Liver (tissue), 9 donors: ENCODE measurements around the gene NT5C2. TPM values are rescaled to one million over a fixed set of nuclear protein-coding genes. Genes with fewer than 3 reads are reported as not detected.

Experiments used
- DNase-seq: peaks from one replicate; pipeline ENCODE4 v3.0.0-alpha.2; 2017; ENCODE audit warnings: low spot score
- H3K27ac ChIP-seq, 2 donors: one replicate each; pipeline ENCODE4 v1.7.0; 2013; ENCODE audit warnings: inconsistent platforms in 2 of 2, low read length in 2 of 2, control low read depth in 1 of 2, low read depth in 1 of 2, mild to moderate bottlenecking in 1 of 2
- H3K27me3 ChIP-seq, 4 donors: one replicate each; pipeline versions ENCODE4 v1.6.1 to v1.7.0; 2013; ENCODE audit warnings: low read length in 3 of 4, inconsistent platforms in 1 of 4, mild to moderate bottlenecking in 1 of 4, moderate library complexity in 1 of 4; ENCODE audit not compliant: control insufficient read depth in 4 of 4, insufficient read depth in 4 of 4
- H3K36me3 ChIP-seq, 4 donors: one replicate each; pipeline versions ENCODE4 v1.6.1 to v1.7.0; 2013; ENCODE audit warnings: low read length in 3 of 4, mild to moderate bottlenecking in 3 of 4, low read depth in 1 of 4, moderate library complexity in 1 of 4; ENCODE audit not compliant: control insufficient read depth in 4 of 4, insufficient read depth in 3 of 4
- H3K4me1 ChIP-seq, 4 donors: one replicate each; pipeline versions ENCODE4 v1.6.1 to v1.7.0; 2013; ENCODE audit warnings: low read length in 3 of 4, mild to moderate bottlenecking in 3 of 4, moderate library complexity in 1 of 4; ENCODE audit not compliant: control insufficient read depth in 4 of 4, insufficient read depth in 4 of 4
- H3K4me3 ChIP-seq, 3 donors: one replicate each; pipeline versions ENCODE4 v1.6.1 to v1.7.0; 2013; ENCODE audit warnings: low read length in 3 of 3, control low read depth in 1 of 3, low read depth in 1 of 3, mild to moderate bottlenecking in 1 of 3
- H3K9ac ChIP-seq, 2 donors: one replicate each; pipeline ENCODE4 v1.7.0; 2013; ENCODE audit warnings: low read length in 2 of 2, mild to moderate bottlenecking in 2 of 2, moderate library complexity in 2 of 2, control low read depth in 1 of 2, low read depth in 1 of 2
- H3K9me3 ChIP-seq, 4 donors: one replicate each; pipeline versions ENCODE4 v1.6.1 to v1.7.0; 2013; ENCODE audit warnings: low read length in 3 of 4; ENCODE audit not compliant: control insufficient read depth in 4 of 4
- CTCF ChIP-seq: fragments of 150-350 bp; IDR thresholded peaks from 2 replicates; pipeline ENCODE4 v1.5.1; 2017; ENCODE audit warnings: improper control_type of control experiment, low read depth, low read length; ENCODE audit not compliant: missing input control
- EGR1 ChIP-seq, 2 donors: IDR thresholded peaks; 2 replicates each; pipeline ENCODE4 v1.6.1; 2016 to 2018; ENCODE audit warnings: antibody characterized with exemption in 2 of 2, low read depth in 2 of 2
- FOXA1 ChIP-seq: IDR thresholded peaks from 2 replicates; pipeline ENCODE4 v1.6.1; 2016; ENCODE audit warnings: antibody characterized with exemption
- FOXA2 ChIP-seq: IDR thresholded peaks from 2 replicates; pipeline ENCODE4 v1.6.1; 2016; ENCODE audit warnings: antibody characterized with exemption
- GABPA ChIP-seq, 2 donors: IDR thresholded peaks in 1 of 2; conservative IDR thresholded peaks in 1 of 2; 2 replicates each; pipeline ENCODE4 v1.6.1; 2016; ENCODE audit warnings: antibody characterized with exemption in 2 of 2, mild to moderate bottlenecking in 1 of 2, moderate library complexity in 1 of 2
- HNF4A ChIP-seq, 2 donors: conservative IDR thresholded peaks; 2 replicates each; pipeline ENCODE4 v1.6.1; 2016; ENCODE audit warnings: antibody characterized with exemption in 2 of 2, mild to moderate bottlenecking in 2 of 2
- HNF4G ChIP-seq: IDR thresholded peaks from 2 replicates; pipeline ENCODE4 v1.6.1; 2016; ENCODE audit warnings: antibody characterized with exemption
- JUND ChIP-seq, 2 donors: IDR thresholded peaks; 2 replicates each; pipeline ENCODE4 v1.6.1; 2016; ENCODE audit warnings: antibody characterized with exemption in 2 of 2
- NR2F2 ChIP-seq: IDR thresholded peaks from 2 replicates; pipeline ENCODE4 v1.6.1; 2016; ENCODE audit warnings: antibody characterized with exemption
- RAD21 ChIP-seq, 2 donors: IDR thresholded peaks; 2 replicates each; pipeline ENCODE4 v1.6.1; 2016; ENCODE audit warnings: antibody characterized with exemption in 2 of 2, mild to moderate bottlenecking in 2 of 2
- RXRA ChIP-seq, 2 donors: IDR thresholded peaks; 2 replicates each; pipeline ENCODE4 v1.6.1; 2017 to 2018; ENCODE audit warnings: antibody characterized with exemption in 2 of 2, mild to moderate bottlenecking in 1 of 2
- SP1 ChIP-seq: IDR thresholded peaks from 2 replicates; pipeline ENCODE4 v1.6.1; 2018; ENCODE audit warnings: antibody characterized with exemption, mild to moderate bottlenecking
- TAF1 ChIP-seq: conservative IDR thresholded peaks from 2 replicates; pipeline ENCODE4 v1.6.1; 2016; ENCODE audit warnings: antibody characterized with exemption, mild to moderate bottlenecking
- YY1 ChIP-seq: IDR thresholded peaks from 2 replicates; pipeline ENCODE4 v1.6.1; 2016; ENCODE audit warnings: antibody characterized with exemption, mild to moderate bottlenecking
- ZBTB33 ChIP-seq: IDR thresholded peaks from 2 replicates; pipeline ENCODE4 v1.6.1; 2016; ENCODE audit warnings: antibody characterized with exemption
- WGBS: extraction: QIAGEN DNeasy Blood & Tissue Kit; methylation state at CpG from one replicate; pipeline ENCODE4 v1.1.7; 2013; 5-methylcytosine and 5-hydroxymethylcytosine counted together
- polyA plus RNA-seq, 2 donors: library from polyadenylated mRNA; stranded (reverse) in 1 of 2; unstranded in 1 of 2; fragments of 200-250 nt in 1 of 2; fragments of >200 nt in 1 of 2; fragmentation: Nextera tagmentation in 1 of 2; extraction: Ambion mirVana in 1 of 2; gene quantifications; one replicate each; pipeline versions ENCODE4 v1.2.1 to v1.2.3, GENCODE V29; 2013 to 2015
- total RNA-seq, 2 donors: library from RNA; depleted of rRNA; stranded (reverse); fragments of >200 nt; gene quantifications; one replicate each; pipeline ENCODE4 v1.2.3, GENCODE V29; 2014
- TF ChIP-seq, protein P1 (sequence below): IDR thresholded peaks from 2 replicates; pipeline ENCODE4 v1.6.1; 2016; ENCODE audit warnings: antibody characterized with exemption, mild to moderate bottlenecking
- TF ChIP-seq, protein P2 (sequence below): IDR thresholded peaks from 2 replicates; pipeline ENCODE4 v1.6.1; 2016; ENCODE audit warnings: antibody characterized with exemption
- TF ChIP-seq, protein P3 (sequence below): IDR thresholded peaks from 2 replicates; pipeline ENCODE4 v1.6.1; 2016; ENCODE audit warnings: antibody characterized with exemption
- donor health status: healthy.
- donor health status: healthy.
- donor health status: healthy.
- donor health status: healthy.
- donor health status: healthy.

NT5C2 gene
- total and polyA plus RNA-seq, 4 donors = 14.4 to 65.3 (median 33.0) TPM

GRCh38 chr10:103114876-103115275, 78.2 kb downstream of the NT5C2 start:
- Histone ChIP-seq H3K9ac (no peak overlapping the region), H3K4me3 (no peak overlapping the region), H3K27me3 (no peaks in the 10 kb centered on the region), H3K9me3 (no peaks in the 10 kb centered on the region), H3K36me3 (no peaks in the 10 kb centered on the region), H3K4me1 (peaks cover 9 to 27% (median 19%) of the 10 kb centered on the region in 4 donors), H3K27ac (no peak overlapping the region)
- DNase-seq = no peak
- TF ChIP-seq NR2F2 = no peak
- no peak for TF ChIP-seq HNF4A (conservative IDR thresholded peaks at IDR 0.05)
- TF ChIP-seq TAF1 = no peak
- no peak for TF ChIP-seq EGR1 (IDR thresholded peaks at IDR 0.05; ENCODE audit: low read depth in 2 of 2)
- TF ChIP-seq RAD21 (IDR thresholded peaks at IDR 0.05) = no peak
- WGBS = 95% methylated on average over 6 of the region's 6 CpGs

GRCh38 chr10:103111918-103112877, 80.9 kb downstream of the NT5C2 start:
- no peaks in the 10 kb centered on the region for H3K9me3 ChIP-seq
- H3K4me1 ChIP-seq = peaks cover 7 to 27% (median 17%) of the 10 kb centered on the region in 4 donors
- TF ChIP-seq, protein P1, sequence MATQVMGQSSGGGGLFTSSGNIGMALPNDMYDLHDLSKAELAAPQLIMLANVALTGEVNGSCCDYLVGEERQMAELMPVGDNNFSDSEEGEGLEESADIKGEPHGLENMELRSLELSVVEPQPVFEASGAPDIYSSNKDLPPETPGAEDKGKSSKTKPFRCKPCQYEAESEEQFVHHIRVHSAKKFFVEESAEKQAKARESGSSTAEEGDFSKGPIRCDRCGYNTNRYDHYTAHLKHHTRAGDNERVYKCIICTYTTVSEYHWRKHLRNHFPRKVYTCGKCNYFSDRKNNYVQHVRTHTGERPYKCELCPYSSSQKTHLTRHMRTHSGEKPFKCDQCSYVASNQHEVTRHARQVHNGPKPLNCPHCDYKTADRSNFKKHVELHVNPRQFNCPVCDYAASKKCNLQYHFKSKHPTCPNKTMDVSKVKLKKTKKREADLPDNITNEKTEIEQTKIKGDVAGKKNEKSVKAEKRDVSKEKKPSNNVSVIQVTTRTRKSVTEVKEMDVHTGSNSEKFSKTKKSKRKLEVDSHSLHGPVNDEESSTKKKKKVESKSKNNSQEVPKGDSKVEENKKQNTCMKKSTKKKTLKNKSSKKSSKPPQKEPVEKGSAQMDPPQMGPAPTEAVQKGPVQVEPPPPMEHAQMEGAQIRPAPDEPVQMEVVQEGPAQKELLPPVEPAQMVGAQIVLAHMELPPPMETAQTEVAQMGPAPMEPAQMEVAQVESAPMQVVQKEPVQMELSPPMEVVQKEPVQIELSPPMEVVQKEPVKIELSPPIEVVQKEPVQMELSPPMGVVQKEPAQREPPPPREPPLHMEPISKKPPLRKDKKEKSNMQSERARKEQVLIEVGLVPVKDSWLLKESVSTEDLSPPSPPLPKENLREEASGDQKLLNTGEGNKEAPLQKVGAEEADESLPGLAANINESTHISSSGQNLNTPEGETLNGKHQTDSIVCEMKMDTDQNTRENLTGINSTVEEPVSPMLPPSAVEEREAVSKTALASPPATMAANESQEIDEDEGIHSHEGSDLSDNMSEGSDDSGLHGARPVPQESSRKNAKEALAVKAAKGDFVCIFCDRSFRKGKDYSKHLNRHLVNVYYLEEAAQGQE = no peak
- no peak for TF ChIP-seq HNF4G
- no peak for TF ChIP-seq YY1
- TF ChIP-seq, protein P2, sequence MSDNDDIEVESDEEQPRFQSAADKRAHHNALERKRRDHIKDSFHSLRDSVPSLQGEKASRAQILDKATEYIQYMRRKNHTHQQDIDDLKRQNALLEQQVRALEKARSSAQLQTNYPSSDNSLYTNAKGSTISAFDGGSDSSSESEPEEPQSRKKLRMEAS = no peak
- TF ChIP-seq CTCF = no peak
- TF ChIP-seq NR2F2 = no peak
- TF ChIP-seq RXRA (IDR thresholded peaks at IDR 0.05) = no peak
- no peak for TF ChIP-seq FOXA2
- no peak for TF ChIP-seq GABPA (IDR thresholded peaks at IDR 0.05 in 1 of 2, conservative IDR thresholded peaks at IDR 0.05 in 1 of 2)
- TF ChIP-seq ZBTB33 = no peak
- no peak for TF ChIP-seq SP1
- no peak for TF ChIP-seq HNF4A (conservative IDR thresholded peaks at IDR 0.05)
- TF ChIP-seq, protein P3, sequence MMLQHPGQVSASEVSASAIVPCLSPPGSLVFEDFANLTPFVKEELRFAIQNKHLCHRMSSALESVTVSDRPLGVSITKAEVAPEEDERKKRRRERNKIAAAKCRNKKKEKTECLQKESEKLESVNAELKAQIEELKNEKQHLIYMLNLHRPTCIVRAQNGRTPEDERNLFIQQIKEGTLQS = no peak
- TF ChIP-seq JUND (IDR thresholded peaks at IDR 0.05) = no peak
- TF ChIP-seq TAF1 = no peak
- no peak for TF ChIP-seq EGR1 (IDR thresholded peaks at IDR 0.05; ENCODE audit: low read depth in 2 of 2)
- TF ChIP-seq RAD21 (IDR thresholded peaks at IDR 0.05) = no peak
- TF ChIP-seq FOXA1 = no peak
- peaks cover 0 to 3% (median 0%) of the 10 kb centered on the region in 4 donors for H3K36me3 ChIP-seq
- H3K4me3 ChIP-seq = no peak overlapping the region
- DNase-seq = no peak
- peak overlapping the region in 1 of 2 donors; percentile 13 for H3K27ac ChIP-seq
- no peaks in the 10 kb centered on the region for H3K27me3 ChIP-seq
- WGBS = 67% methylated on average over 4 of the region's 4 CpGs
- no peak overlapping the region for H3K9ac ChIP-seq
